GM21717 (cell line): ENCODE data around the gene TRAF1.
A peak's percentile ranks its signal among the peaks of the same experiment; 100 is the strongest.

ENCODE experiments used
- ATAC-seq: cut with Tn5 transposase; IDR thresholded peaks from one replicate; pipeline ENCODE4 v1.9.1; 2021; ENCODE audit warnings: mild to moderate bottlenecking, moderate library complexity; ENCODE audit not compliant: unreplicated experiment

TRAF1 gene

GRCh38 chr9:120924698-120925534, 1.7 kb downstream of the TRAF1 start:
- ATAC-seq = no peak

GRCh38 chr9:120923620-120924328, 2.8 kb downstream of the TRAF1 start:
- ATAC-seq = no peak

GRCh38 chr9:120922404-120923195, 4.0 kb downstream of the TRAF1 start:
- ATAC-seq = no peak

- ATAC-seq = no peak
Measured at GRCh38 chr9:120921661-120922181, 4.9 kb downstream of the TRAF1 start.

- peak; percentile 28 for ATAC-seq
Measured at GRCh38 chr9:120920806-120921178, 5.8 kb downstream of the TRAF1 start.

GRCh38 chr9:120919843-120920805, 6.5 kb downstream of the TRAF1 start:
- ATAC-seq = no peak

GRCh38 chr9:120918931-120919842, 7.4 kb downstream of the TRAF1 start:
- no peak for ATAC-seq

- ATAC-seq = no peak
Measured at GRCh38 chr9:120917929-120918762, 8.4 kb downstream of the TRAF1 start.

GRCh38 chr9:120916991-120917880, 9.4 kb downstream of the TRAF1 start:
- ATAC-seq = no peak

GRCh38 chr9:120916588-120916987, 10.0 kb downstream of the TRAF1 start:
- no peak for ATAC-seq

- ATAC-seq = no peak
Measured at GRCh38 chr9:120915854-120916470, 10.6 kb downstream of the TRAF1 start.

- no peak for ATAC-seq
Measured at GRCh38 chr9:120914953-120915352, 11.6 kb downstream of the TRAF1 start.

- ATAC-seq = no peak
Measured at GRCh38 chr9:120914396-120914795, 12.2 kb downstream of the TRAF1 start.

GRCh38 chr9:120913647-120914264, 12.8 kb downstream of the TRAF1 start:
- no peak for ATAC-seq

GRCh38 chr9:120912958-120913646, 13.5 kb downstream of the TRAF1 start:
- ATAC-seq = no peak
